Measurements from ENCODE around the gene CCDC188.
A peak's percentile ranks its signal among the peaks of the same experiment; 100 is the strongest.

CCDC188 gene

GRCh38 chr22:20198557-20199319, 47.9 kb upstream of the CCDC188 start (continued):
- peak; percentile 76 for TF ChIP-seq ZNF18 (tag by site-specific recombination; IDR thresholded peaks at IDR 0.05)
- no peak for TF ChIP-seq ZNF335 (tag by site-specific recombination; conservative IDR thresholded peaks at IDR 0.05)
- TF ChIP-seq ZNF10 (tag by site-specific recombination; IDR thresholded peaks at IDR 0.05), result 0 out of 2 replicates have a peak, but pooled peaks have one; percentile 23
- TF ChIP-seq FEZF1 (tag by site-specific recombination; IDR thresholded peaks at IDR 0.05), result peak; percentile 87
- TF ChIP-seq ZNF692 (tag by site-specific recombination; IDR thresholded peaks at IDR 0.05), result peak; percentile 91
- TF ChIP-seq ZNF311 (tag by site-specific recombination; IDR thresholded peaks at IDR 0.05; ENCODE audit: borderline replicate concordance), result no peak
- peak; percentile 50 for TF ChIP-seq ZNF398 (tag by site-specific recombination; IDR thresholded peaks at IDR 0.05)
- peak; percentile 74 for TF ChIP-seq GLIS1 (tag by site-specific recombination; IDR thresholded peaks at IDR 0.05)
- TF ChIP-seq KLF1 (tag by site-specific recombination; IDR thresholded peaks at IDR 0.05), result peak; percentile 62
- no peak for TF ChIP-seq PRDM1 (tag by site-specific recombination; IDR thresholded peaks at IDR 0.05)
- no peak for TF ChIP-seq ZBTB1 (tag by site-specific recombination; IDR thresholded peaks at IDR 0.05)
- peak; percentile 80 for TF ChIP-seq ZEB2 (tag by site-specific recombination; IDR thresholded peaks at IDR 0.05)
- TF ChIP-seq ZNF449 (tag by site-specific recombination; IDR thresholded peaks at IDR 0.05), result 0 out of 2 replicates have a peak, but pooled peaks have one; percentile 59
- TF ChIP-seq ZNF580 (tag by site-specific recombination; IDR thresholded peaks at IDR 0.05), result 0 out of 2 replicates have a peak, but pooled peaks have one; percentile 40
- TF ChIP-seq ZFP69B (tag by site-specific recombination; IDR thresholded peaks at IDR 0.05), result peak; percentile 85
- TF ChIP-seq ZNF561 (tag by site-specific recombination; IDR thresholded peaks at IDR 0.05; ENCODE audit: borderline replicate concordance), result no peak
- TF ChIP-seq WT1 (tag by site-specific recombination; IDR thresholded peaks at IDR 0.05), result peak; percentile 61; the same call in 1 of the 2 replicates
- peak; percentile 90 for TF ChIP-seq ZNF843 (tag by site-specific recombination; IDR thresholded peaks at IDR 0.05)
- 0 out of 2 replicates have a peak, but pooled peaks have one; percentile 61 for TF ChIP-seq ZBTB6 (tag by site-specific recombination; IDR thresholded peaks at IDR 0.05)
- peak; percentile 60; the same call in 1 of the 2 replicates for TF ChIP-seq SP7 (tag by site-specific recombination; IDR thresholded peaks at IDR 0.05)
- peak; percentile 61 for TF ChIP-seq ZFHX2 (tag by site-specific recombination; conservative IDR thresholded peaks at IDR 0.05)
- TF ChIP-seq PATZ1 (tag by site-specific recombination; IDR thresholded peaks at IDR 0.05), result peak; percentile 53; the same call in 1 of the 2 replicates
- peak; percentile 92 for TF ChIP-seq OSR2 (tag by site-specific recombination; IDR thresholded peaks at IDR 0.05)
- no peak for TF ChIP-seq MYNN (tag by site-specific recombination; IDR thresholded peaks at IDR 0.05; ENCODE audit: borderline replicate concordance)
